ENCODE data around the gene PPP2R2B. TPM values are rescaled to one million over a fixed set of nuclear protein-coding genes. Genes with fewer than 3 reads are reported as not detected.

Gene PPP2R2B
- polyA plus RNA-seq, 3 donors: 0.08 TPM; not detected in 2

GRCh38 chr5:146662229-146662628, 216.3 kb downstream of the PPP2R2B start:
- Histone ChIP-seq H3K36me3 (replicated peaks in 1 of 2; ENCODE audit: control insufficient read depth in 1 of 2, insufficient read depth in 2 of 2, low read length in 2 of 2) (no peaks in the 10 kb centered on the region), H2AFZ (ENCODE audit: insufficient read depth, low read depth, low read length, poor library complexity, severe bottlenecking) (no peak overlapping the region), H3K9me3 (replicated peaks in 1 of 2; ENCODE audit: control insufficient read depth in 1 of 2, insufficient read depth in 1 of 2, low read length in 2 of 2) (no peaks in the 10 kb centered on the region), H3K4me2 (replicated peaks; ENCODE audit: extremely low read depth, low read length, poor library complexity, severe bottlenecking) (no peak overlapping the region), H4K20me1 (ENCODE audit: insufficient read depth, low read length) (no peaks in the 10 kb centered on the region), H3K4me1 (ENCODE audit: control insufficient read depth in 1 of 2, insufficient read depth in 2 of 2, low read length in 2 of 2) (no peaks in the 10 kb centered on the region), H3K27me3 (ENCODE audit: control insufficient read depth in 2 of 2, insufficient read depth in 2 of 2, low read length in 2 of 2) (no peaks in the 10 kb centered on the region), H3K79me2 (ENCODE audit: insufficient read depth, low read length) (no peaks in the 10 kb centered on the region), H3K27ac (ENCODE audit: low read depth in 1 of 2, low read length in 2 of 2) (no peak overlapping the region), H3K9ac (ENCODE audit: insufficient read depth, low read length, poor library complexity, severe bottlenecking) (no peak overlapping the region), H3K4me3 (replicated peaks in 1 of 3; ENCODE audit: low read depth in 2 of 3, low read length in 3 of 3) (no peak overlapping the region)
- Mint-ChIP-seq H3K9me3 (no peaks in the 10 kb centered on the region), H3K4me3 (no peak overlapping the region), H3K4me1 (no peaks in the 10 kb centered on the region), H3K27ac (no peak overlapping the region), H3K27me3 (ENCODE audit: low read depth in 3 of 3) (no peaks in the 10 kb centered on the region), H3K36me3 (no peaks in the 10 kb centered on the region)
- DNase-seq: peak in 2 of 3 donors; percentile 7 to 16
- peak; percentile 74 for TF ChIP-seq CTCF (IDR thresholded peaks at IDR 0.05)
- intact Hi-C loops (cut with micrococcal nuclease): loop anchor here (5.0 kb wide), 1 partner anchor 305 kb away; no protein-coding TSS in a partner anchor
- 80% methylated on average over 1 of the region's 1 CpG for WGBS (ENCODE audit: insufficient coverage)

DNA sequence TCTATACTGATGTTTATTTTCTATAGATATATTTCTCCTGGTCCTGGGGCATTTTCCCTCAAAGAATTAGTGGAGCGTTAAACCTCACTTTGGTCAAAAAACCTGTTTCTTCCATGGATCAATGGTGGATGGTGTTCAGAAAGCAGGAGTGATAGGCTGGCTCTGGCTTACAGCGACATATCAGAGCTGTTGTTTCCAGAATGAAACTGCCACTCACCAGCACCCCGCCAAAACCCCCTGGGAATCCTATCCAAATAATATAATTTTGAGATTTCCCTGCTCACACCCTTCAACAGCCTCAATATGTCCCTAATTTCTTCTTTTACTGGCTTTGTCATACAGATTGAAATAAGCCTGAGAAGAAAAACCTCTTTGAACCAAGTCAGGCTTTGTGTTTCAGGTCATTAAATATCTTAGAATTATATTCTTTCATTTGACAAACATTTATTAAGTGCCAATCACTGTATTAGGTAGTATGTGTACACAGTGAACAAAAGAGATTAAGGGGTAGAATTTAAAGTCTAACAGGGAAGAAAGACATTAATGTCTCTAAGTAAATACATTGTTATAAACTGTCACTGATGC, 218.1 kb downstream of the PPP2R2B start:
- no peak overlapping the region for H3K4me2 ChIP-seq (replicated peaks; ENCODE audit: extremely low read depth, low read length, poor library complexity, severe bottlenecking)
- H3K4me3 Mint-ChIP-seq: no peak overlapping the region
- H3K9me3 ChIP-seq (replicated peaks in 1 of 2; ENCODE audit: control insufficient read depth in 1 of 2, insufficient read depth in 1 of 2, low read length in 2 of 2): no peaks in the 10 kb centered on the region
- TF ChIP-seq CTCF (IDR thresholded peaks at IDR 0.05): no peak
- no peak overlapping the region for H3K27ac ChIP-seq (ENCODE audit: low read depth in 1 of 2, low read length in 2 of 2)
- no peak overlapping the region for H3K4me3 ChIP-seq (replicated peaks in 1 of 3; ENCODE audit: low read depth in 2 of 3, low read length in 3 of 3)
- H4K20me1 ChIP-seq (ENCODE audit: insufficient read depth, low read length): no peaks in the 10 kb centered on the region
- no CpG with 5 or more reads among the region's 3 CpGs for WGBS (ENCODE audit: insufficient coverage)
- H3K4me1 ChIP-seq (ENCODE audit: control insufficient read depth in 1 of 2, insufficient read depth in 2 of 2, low read length in 2 of 2): no peaks in the 10 kb centered on the region
- H3K27me3 ChIP-seq (ENCODE audit: control insufficient read depth in 2 of 2, insufficient read depth in 2 of 2, low read length in 2 of 2): no peaks in the 10 kb centered on the region
- H3K36me3 ChIP-seq (replicated peaks in 1 of 2; ENCODE audit: control insufficient read depth in 1 of 2, insufficient read depth in 2 of 2, low read length in 2 of 2): no peaks in the 10 kb centered on the region
- no peak overlapping the region for H2AFZ ChIP-seq (ENCODE audit: insufficient read depth, low read depth, low read length, poor library complexity, severe bottlenecking)
- no peak for DNase-seq
- H3K79me2 ChIP-seq (ENCODE audit: insufficient read depth, low read length): no peaks in the 10 kb centered on the region
- intact Hi-C loops (cut with micrococcal nuclease): loop anchor here (5.0 kb wide), 1 partner anchor 307 kb away; no protein-coding TSS in a partner anchor
- H3K27ac Mint-ChIP-seq: no peak overlapping the region
- peaks cover 0 to 2% (median 1%) of the 10 kb centered on the region in 3 donors for H3K27me3 Mint-ChIP-seq (ENCODE audit: low read depth in 3 of 3)
- H3K4me1 Mint-ChIP-seq: no peaks in the 10 kb centered on the region
- H3K9ac ChIP-seq (ENCODE audit: insufficient read depth, low read length, poor library complexity, severe bottlenecking): no peak overlapping the region
- no peaks in the 10 kb centered on the region for H3K36me3 Mint-ChIP-seq
- no peaks in the 10 kb centered on the region for H3K9me3 Mint-ChIP-seq
